GM12878 (cell line): Measurements from ENCODE around the gene SYCP3. TPM values are rescaled to one million over a fixed set of nuclear protein-coding genes. Genes with fewer than 3 reads are reported as not detected.

Experiments
- ATAC-seq: fragments of 200-7000 bp; cut with Tn5 transposase; 3 replicates; pipeline ENCODE4 v1.9.1; 2020; ENCODE audit warnings: mild to moderate bottlenecking, moderate library complexity
- BruUV-seq: library from RNA; stranded (reverse); fragments of 400-500 nt; replicated peaks from 2 replicates; lab custom pipeline; 2021; lab: Mats Ljungman, UMichigan
- CTCF ChIA-PET: fragments of 300-600 bp; sonication (Branson Sonifier 250); formaldehyde crosslinking; extraction: SDS; loops from one replicate; lab custom pipeline; 2021; ENCODE audit warnings: inconsistent platforms; lab: Yijun Ruan, JAX
- POLR2A ChIA-PET: fragments of 350-600 bp; formaldehyde crosslinking; extraction: SDS; loops from one replicate; lab custom pipeline; 2021; ENCODE audit warnings: inconsistent platforms; lab: Charles Lee
- RAD21 ChIA-PET: fragments of 300-600 bp; sonication (Branson Sonifier 250); formaldehyde crosslinking; loops from one replicate; lab custom pipeline; 2023; ENCODE audit warnings: antibody characterized with exemption; ENCODE audit not compliant: unreplicated experiment; lab: Charles Lee
- SMC1A ChIA-PET: fragments of 300-600 bp; sonication (Branson Sonifier 250); formaldehyde crosslinking; loops from one replicate; lab custom pipeline; 2023; ENCODE audit not compliant: unreplicated experiment, uncharacterized antibody; lab: Charles Lee
- DNase-seq: peaks from one replicate; pipeline ENCODE4 v3.0.0-alpha.2; 2011; ENCODE audit warnings: low read depth, low spot score
- FAIRE-seq: peaks from 3 replicates; lab custom pipeline; 2011; peaks lifted over from hg19 to GRCh38; lab: Jason Lieb, UNC
- H2AFZ ChIP-seq: 2 replicates; pipeline ENCODE4 v1.6.0; 2011; ENCODE audit warnings: low read depth, low read length, control low read depth; ENCODE audit not compliant: control insufficient read depth
- H3K27ac ChIP-seq: 2 replicates; pipeline ENCODE4 v1.5.1; 2011; ENCODE audit warnings: control low read depth; ENCODE audit not compliant: control insufficient read depth, insufficient read depth
- H3K27me3 ChIP-seq, 2 experiments: replicated peaks in 1 of 2; 2 replicates each; pipeline versions ENCODE4 v1.6.0 to v1.6.1; 2011; ENCODE audit warnings: low read length in 1 of 2; ENCODE audit not compliant: control insufficient read depth in 2 of 2, insufficient read depth in 2 of 2
- H3K36me3 ChIP-seq, 2 experiments: 2 replicates each; pipeline ENCODE4 v1.5.1; 2011; ENCODE audit warnings: low read length in 1 of 2; ENCODE audit not compliant: control insufficient read depth in 2 of 2, insufficient read depth in 2 of 2
- H3K4me1 ChIP-seq: 2 replicates; pipeline ENCODE4 v1.6.1; 2011; ENCODE audit warnings: mild to moderate bottlenecking, low read length, moderate library complexity, mixed read lengths; ENCODE audit not compliant: control insufficient read depth, insufficient read depth
- H3K4me2 ChIP-seq: 2 replicates; pipeline ENCODE4 v1.6.0; 2011; ENCODE audit warnings: control low read depth; ENCODE audit not compliant: control insufficient read depth, insufficient read depth
- H3K4me3 ChIP-seq: fragments of 200-600 bp; sonication (generic); 2 replicates; pipeline ENCODE4 v1.5.1; 2016
- H3K79me2 ChIP-seq: 2 replicates; pipeline ENCODE4 v1.6.0; 2011; ENCODE audit warnings: low read length; ENCODE audit not compliant: control insufficient read depth, insufficient read depth
- H3K9ac ChIP-seq: 2 replicates; pipeline ENCODE4 v1.8.0; 2011; ENCODE audit warnings: low read length, control low read depth, mixed read lengths; ENCODE audit not compliant: control insufficient read depth, insufficient read depth
- H3K9me3 ChIP-seq: replicated peaks from 3 replicates; pipeline ENCODE4 v1.5.1; 2011; ENCODE audit warnings: mild to moderate bottlenecking, low read length; ENCODE audit not compliant: control insufficient read depth, insufficient read depth
- H4K20me1 ChIP-seq: 2 replicates; pipeline ENCODE4 v1.6.0; 2011; ENCODE audit not compliant: control insufficient read depth, insufficient read depth
- ATF7 ChIP-seq: fragments of 450-650 bp; IDR thresholded peaks from 2 replicates; pipeline ENCODE4 v1.6.1; 2016; ENCODE audit warnings: low read depth, mild to moderate bottlenecking
- BCL11A ChIP-seq: IDR thresholded peaks from 2 replicates; pipeline ENCODE4 v1.6.1; 2011; ENCODE audit warnings: low read depth, low read length
- KAT2A ChIP-seq: conservative IDR thresholded peaks from 2 replicates; pipeline ENCODE4 v1.6.1; 2011; ENCODE audit warnings: low read depth, low read length; ENCODE audit not compliant: control insufficient read depth
- RAD21 ChIP-seq: IDR thresholded peaks from 2 replicates; pipeline ENCODE4 v1.6.1; 2011; ENCODE audit warnings: mild to moderate bottlenecking, low read depth, low read length, moderate library complexity; ENCODE audit not compliant: insufficient read depth
- SKIL ChIP-seq: fragments of 450-650 bp; IDR thresholded peaks from 2 replicates; pipeline ENCODE4 v1.6.1; 2017; ENCODE audit warnings: mild to moderate bottlenecking, low read depth, inconsistent platforms; ENCODE audit not compliant: poor library complexity, severe bottlenecking
- SUZ12 ChIP-seq: fragments of 200-600 bp; sonication (generic); IDR thresholded peaks from one replicate; pipeline ENCODE4 v1.6.1; 2018; ENCODE audit warnings: antibody characterized with exemption, mild to moderate bottlenecking; ENCODE audit not compliant: unreplicated experiment
- ZBTB33 ChIP-seq: fragments of 450-650 bp; IDR thresholded peaks from 2 replicates; pipeline ENCODE4 v1.6.1; 2017; ENCODE audit warnings: mild to moderate bottlenecking
- WGBS: methylation state at CpG from one replicate; pipeline ENCODE4 v1.1.6; 2016; ENCODE audit warnings: low lambda C conversion rate; ENCODE audit not compliant: insufficient replicate concordance, insufficient coverage; ENCODE audit errors: missing lambda C conversion rate; 5-methylcytosine and 5-hydroxymethylcytosine counted together
- in situ Hi-C: fragments of 300-500 bp; cut with MboI; formaldehyde crosslinking; loops from 9 replicates; pipeline ENCODE4 v1.14.3; 2018; ENCODE audit warnings: mixed read lengths
- intact Hi-C: fragments of 100-400 bp; cut with micrococcal nuclease; formaldehyde crosslinking; loops from one replicate; pipeline ENCODE4 v1.14.2; 2022; ENCODE audit not compliant: unreplicated experiment
- polyA plus RNA-seq, 11 experiments: library from polyadenylated mRNA; depleted of rRNA in 4 of 11; unstranded in 6 of 11; stranded (reverse) in 5 of 11; fragments of >200 nt; fragmentation: Nextera tagmentation in 4 of 11; fragmentation: Illumina TruSeq in 1 of 11; extraction: Ambion mirVana in 4 of 11; extraction: Trizol in 1 of 11; gene quantifications; 1 replicate in 1 of 11; 2 replicates in 10 of 11; pipeline versions ENCODE4 v1.2.1 to v1.2.3, GENCODE V29; 2011 to 2016; ENCODE audit warnings: inconsistent platforms in 2 of 11, missing spikeins in 2 of 11, low read depth in 1 of 11
- total RNA-seq, 4 experiments: library from RNA; depleted of rRNA in 3 of 4; stranded (reverse); fragments of >200 nt in 3 of 4; fragmentation: Illumina TruSeq in 1 of 4; extraction: Trizol in 1 of 4; gene quantifications; 2 replicates each; pipeline versions ENCODE4 v1.2.1 to v1.2.3, GENCODE V29; 2013 to 2021
- TF ChIP-seq, protein P1 (sequence below): fragments of 450-650 bp; IDR thresholded peaks from 2 replicates; pipeline ENCODE4 v1.6.1; 2018; ENCODE audit warnings: borderline replicate concordance, mild to moderate bottlenecking; ENCODE audit not compliant: partially characterized antibody

Gene SYCP3
- total and polyA plus RNA-seq, 10 of the 15 experiments (the other 5 are each of a cell fraction or from before 2014, with no cell fraction given) = 0.08 to 0.58 (median 0.21) TPM

GRCh38 chr12:101767537-101767936 lies 28.3 kb upstream of the SYCP3 start:
- no peaks in the 10 kb centered on the region for H3K27me3 ChIP-seq
- ChIA-PET CTCF (interaction anchor here (0.9 to 8.2 kb wide), 8 partner anchors 9 to 197 kb away, joined by 3 to 179 read pairs (median 4); partner anchors contain the start of gene GNPTAB), SMC1A (interaction anchor here (1.0 to 1.5 kb wide), 4 partner anchors 10 to 72 kb away, joined by 3 to 8 read pairs (median 4); no protein-coding TSS in a partner anchor), POLR2A (no interaction called here), RAD21 (interaction anchor here (1.1 kb wide), 1 partner anchor 71 kb away, joined by 3 read pairs; no protein-coding TSS in a partner anchor)
- FAIRE-seq = no peak
- H3K9me3 ChIP-seq = no peaks in the 10 kb centered on the region
- peaks cover 2 to 17% of the 10 kb centered on the region in 2 experiments; a peak in 3 of 4 replicates for H3K36me3 ChIP-seq
- no peak overlapping the region for H3K9ac ChIP-seq
- BruUV-seq = no TSS peak
- no peak overlapping the region for H2AFZ ChIP-seq
- in situ Hi-C loops = no loop called here
- H3K4me3 ChIP-seq = no peak overlapping the region
- no peak for TF ChIP-seq SKIL
- TF ChIP-seq BCL11A = no peak
- TF ChIP-seq ATF7 = no peak
- no peak for TF ChIP-seq ZBTB33
- TF ChIP-seq RAD21 = no peak
- TF ChIP-seq KAT2A = no peak
- TF ChIP-seq SUZ12 = no peak
- TF ChIP-seq, protein P1, sequence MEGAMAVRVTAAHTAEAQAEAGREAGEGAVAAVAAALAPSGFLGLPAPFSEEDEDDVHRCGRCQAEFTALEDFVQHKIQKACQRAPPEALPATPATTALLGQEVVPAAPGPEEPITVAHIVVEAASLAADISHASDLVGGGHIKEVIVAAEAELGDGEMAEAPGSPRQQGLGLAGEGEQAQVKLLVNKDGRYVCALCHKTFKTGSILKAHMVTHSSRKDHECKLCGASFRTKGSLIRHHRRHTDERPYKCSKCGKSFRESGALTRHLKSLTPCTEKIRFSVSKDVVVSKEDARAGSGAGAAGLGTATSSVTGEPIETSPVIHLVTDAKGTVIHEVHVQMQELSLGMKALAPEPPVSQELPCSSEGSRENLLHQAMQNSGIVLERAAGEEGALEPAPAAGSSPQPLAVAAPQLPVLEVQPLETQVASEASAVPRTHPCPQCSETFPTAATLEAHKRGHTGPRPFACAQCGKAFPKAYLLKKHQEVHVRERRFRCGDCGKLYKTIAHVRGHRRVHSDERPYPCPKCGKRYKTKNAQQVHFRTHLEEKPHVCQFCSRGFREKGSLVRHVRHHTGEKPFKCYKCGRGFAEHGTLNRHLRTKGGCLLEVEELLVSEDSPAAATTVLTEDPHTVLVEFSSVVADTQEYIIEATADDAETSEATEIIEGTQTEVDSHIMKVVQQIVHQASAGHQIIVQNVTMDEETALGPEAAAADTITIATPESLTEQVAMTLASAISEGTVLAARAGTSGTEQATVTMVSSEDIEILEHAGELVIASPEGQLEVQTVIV = no peak
- DNase-seq = no peak
- intact Hi-C loops = no loop called here
- H3K4me2 ChIP-seq = no peak overlapping the region
- 95% methylated on average over 1 of the region's 1 CpG for WGBS
- H3K79me2 ChIP-seq = no peaks in the 10 kb centered on the region
- H3K27ac ChIP-seq = no peak overlapping the region
- H4K20me1 ChIP-seq = no peaks in the 10 kb centered on the region
- no peak for ATAC-seq
- no peaks in the 10 kb centered on the region for H3K4me1 ChIP-seq
